Neural cell (in vitro differentiated cells): ENCODE results near the gene FRY. TPM values are rescaled to one million over a fixed set of nuclear protein-coding genes. Genes with fewer than 3 reads are reported as not detected.

ENCODE experiments used
- H2AFZ ChIP-seq: fragments of 200-600, 300-800 bp; sonication (generic), shearing (Covaris generic); 2 replicates; pipeline ENCODE4 v1.6.0; 2014; ENCODE audit warnings: low read depth, mild to moderate bottlenecking, antibody characterized with exemption, low read length, moderate library complexity
- H3F3A ChIP-seq: fragments of 200-600 bp; shearing (Covaris generic); 2 replicates; pipeline ENCODE4 v1.6.1; 2016; ENCODE audit warnings: mild to moderate bottlenecking, moderate library complexity, mixed read lengths, antibody characterized with exemption, low read length; ENCODE audit not compliant: insufficient read depth, poor library complexity, severe bottlenecking
- H3K27ac ChIP-seq: fragments of 200-600, 300-800 bp; sonication (generic), shearing (Covaris generic); 2 replicates; pipeline ENCODE4 v1.5.1; 2014; ENCODE audit warnings: mild to moderate bottlenecking, low read length, moderate library complexity
- H3K27me3 ChIP-seq: fragments of 300-800, 200-600 bp; sonication (generic), shearing (Covaris generic); 2 replicates; pipeline ENCODE4 v1.6.0; 2014; ENCODE audit warnings: mild to moderate bottlenecking, low read depth, low read length, moderate library complexity; ENCODE audit not compliant: insufficient read depth
- H3K36me3 ChIP-seq: fragments of 300-800, 200-600 bp; sonication (generic), shearing (Covaris generic); 2 replicates; pipeline ENCODE4 v1.5.1; 2014; ENCODE audit warnings: mild to moderate bottlenecking, antibody characterized with exemption, low read length, moderate library complexity; ENCODE audit not compliant: insufficient read depth
- H3K4me2 ChIP-seq: fragments of 300-800, 200-600 bp; sonication (generic), shearing (Covaris generic); 2 replicates; pipeline ENCODE4 v1.6.0; 2014; ENCODE audit warnings: mild to moderate bottlenecking, low read length
- H3K4me3 ChIP-seq: fragments of 300-800, 200-600 bp; sonication (generic), shearing (Covaris generic); 2 replicates; pipeline ENCODE4 v1.5.1; 2014; ENCODE audit warnings: mild to moderate bottlenecking, low read length, moderate library complexity
- H3K79me2 ChIP-seq: fragments of 200-600 bp; shearing (Covaris generic); replicated peaks from 2 replicates; pipeline ENCODE4 v1.6.0; 2014; ENCODE audit warnings: mild to moderate bottlenecking, low read length, moderate library complexity; ENCODE audit not compliant: insufficient read depth
- H3K9ac ChIP-seq: fragments of 300-800, 200-600 bp; sonication (generic), shearing (Covaris generic); 2 replicates; pipeline ENCODE4 v1.6.1; 2016; ENCODE audit warnings: mild to moderate bottlenecking, low read length, mixed read lengths
- H3K9me2 ChIP-seq: fragments of 200-600 bp; shearing (Covaris generic); 2 replicates; pipeline ENCODE4 v1.6.1; 2016; ENCODE audit warnings: mild to moderate bottlenecking, low read length, mixed read lengths; ENCODE audit not compliant: insufficient read depth
- H3K9me3 ChIP-seq: fragments of 200-600, 300-800 bp; sonication (generic), shearing (Covaris generic); 2 replicates; pipeline ENCODE4 v1.6.1; 2016; ENCODE audit warnings: mild to moderate bottlenecking, mixed run types, low read length, moderate library complexity, mixed read lengths
- H4K20me1 ChIP-seq: fragments of 200-600 bp; shearing (Covaris generic); 2 replicates; pipeline ENCODE4 v1.6.1; 2016; ENCODE audit warnings: mild to moderate bottlenecking, mixed run types; ENCODE audit not compliant: insufficient read depth
- EP300 ChIP-seq: fragments of 450-650 bp; conservative IDR thresholded peaks from 2 replicates; pipeline ENCODE4 v1.6.1; 2014; ENCODE audit warnings: antibody characterized with exemption, mild to moderate bottlenecking, moderate library complexity; ENCODE audit not compliant: poor library complexity, severe bottlenecking
- EZH2 ChIP-seq: fragments of 200-600, 300-800 bp; shearing (Covaris generic), sonication (generic); IDR thresholded peaks from 2 replicates; pipeline ENCODE4 v1.6.1; 2014; ENCODE audit warnings: antibody characterized with exemption, low read length, borderline replicate concordance, mild to moderate bottlenecking; ENCODE audit not compliant: insufficient read depth, poor library complexity, severe bottlenecking
- MXI1 ChIP-seq: fragments of 450-650 bp; conservative IDR thresholded peaks from 2 replicates; pipeline ENCODE4 v1.6.1; 2014; ENCODE audit warnings: antibody characterized with exemption, mild to moderate bottlenecking; ENCODE audit not compliant: poor library complexity, severe bottlenecking
- POLR2AphosphoS5 ChIP-seq: IDR thresholded peaks from 2 replicates; pipeline ENCODE4 v1.6.1; 2012
- RAD21 ChIP-seq: fragments of 450-650 bp; conservative IDR thresholded peaks from 2 replicates; pipeline ENCODE4 v1.6.1; 2014; ENCODE audit warnings: antibody characterized with exemption, mild to moderate bottlenecking, moderate library complexity
- SMC3 ChIP-seq: fragments of 450-650 bp; conservative IDR thresholded peaks from 2 replicates; pipeline ENCODE4 v1.6.1; 2014; ENCODE audit warnings: antibody characterized with exemption, mild to moderate bottlenecking, moderate library complexity; ENCODE audit not compliant: poor library complexity
- TAF1 ChIP-seq: IDR thresholded peaks from 2 replicates; pipeline ENCODE4 v1.6.1; 2012; ENCODE audit warnings: low read depth
- polyA plus RNA-seq: library from polyadenylated mRNA; depleted of rRNA; stranded (reverse); fragments of >200 nt; gene quantifications from 2 replicates; pipeline ENCODE4 v1.2.3, GENCODE V29; 2014
- TF ChIP-seq, protein P1 (sequence below): fragments of 450-650 bp; IDR thresholded peaks from 2 replicates; pipeline ENCODE4 v1.5.1; 2014; ENCODE audit warnings: antibody characterized with exemption, mild to moderate bottlenecking, moderate library complexity; ENCODE audit not compliant: poor library complexity, severe bottlenecking
- TF ChIP-seq, protein P2 (sequence below): IDR thresholded peaks from 2 replicates; pipeline ENCODE4 v1.6.1; 2012; ENCODE audit warnings: borderline replicate concordance

Gene FRY
- polyA plus RNA-seq, 1 donor from 2014 or later = 49.3 TPM

DNA sequence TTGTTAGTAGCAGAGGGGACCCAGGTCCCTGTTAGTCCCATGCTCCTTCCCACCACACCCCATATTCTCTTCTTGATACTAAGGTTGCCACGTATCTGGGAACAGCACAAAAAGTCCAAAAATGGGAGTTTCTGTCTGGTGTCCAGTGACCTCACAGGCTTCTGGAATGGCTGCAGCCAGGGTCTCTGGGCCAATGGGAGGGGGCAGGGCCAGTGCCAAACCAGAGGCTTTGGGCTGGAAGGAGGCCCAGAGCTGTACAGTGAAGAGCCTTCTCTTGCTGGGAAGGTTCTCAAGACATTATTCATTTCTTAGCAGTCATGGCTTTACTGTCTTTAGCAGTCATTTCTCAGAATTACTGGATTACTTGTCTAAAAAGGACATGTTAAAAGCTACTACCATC, 119.2 kb downstream of the FRY start:
- Histone ChIP-seq H3K9me2 (no peaks in the 10 kb centered on the region), H3K9me3 (no peaks in the 10 kb centered on the region), H3K9ac (no peak overlapping the region), H3K27me3 (no peaks in the 10 kb centered on the region), H3K79me2 (no peaks in the 10 kb centered on the region), H2AFZ (no peak overlapping the region), H3K36me3 (peaks cover 15% of the 10 kb centered on the region), H3K27ac (no peak overlapping the region), H3F3A (no peaks in the 10 kb centered on the region), H3K4me3 (no peak overlapping the region), H4K20me1 (no peaks in the 10 kb centered on the region), H3K4me2 (no peak overlapping the region)
- TF ChIP-seq EZH2 (no peak), MXI1 (no peak), SMC3 (no peak), RAD21 (no peak), TAF1 (no peak), EP300 (no peak), POLR2AphosphoS5 (no peak)
- TF ChIP-seq, protein P1, sequence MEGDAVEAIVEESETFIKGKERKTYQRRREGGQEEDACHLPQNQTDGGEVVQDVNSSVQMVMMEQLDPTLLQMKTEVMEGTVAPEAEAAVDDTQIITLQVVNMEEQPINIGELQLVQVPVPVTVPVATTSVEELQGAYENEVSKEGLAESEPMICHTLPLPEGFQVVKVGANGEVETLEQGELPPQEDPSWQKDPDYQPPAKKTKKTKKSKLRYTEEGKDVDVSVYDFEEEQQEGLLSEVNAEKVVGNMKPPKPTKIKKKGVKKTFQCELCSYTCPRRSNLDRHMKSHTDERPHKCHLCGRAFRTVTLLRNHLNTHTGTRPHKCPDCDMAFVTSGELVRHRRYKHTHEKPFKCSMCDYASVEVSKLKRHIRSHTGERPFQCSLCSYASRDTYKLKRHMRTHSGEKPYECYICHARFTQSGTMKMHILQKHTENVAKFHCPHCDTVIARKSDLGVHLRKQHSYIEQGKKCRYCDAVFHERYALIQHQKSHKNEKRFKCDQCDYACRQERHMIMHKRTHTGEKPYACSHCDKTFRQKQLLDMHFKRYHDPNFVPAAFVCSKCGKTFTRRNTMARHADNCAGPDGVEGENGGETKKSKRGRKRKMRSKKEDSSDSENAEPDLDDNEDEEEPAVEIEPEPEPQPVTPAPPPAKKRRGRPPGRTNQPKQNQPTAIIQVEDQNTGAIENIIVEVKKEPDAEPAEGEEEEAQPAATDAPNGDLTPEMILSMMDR = no peak
- TF ChIP-seq, protein P2, sequence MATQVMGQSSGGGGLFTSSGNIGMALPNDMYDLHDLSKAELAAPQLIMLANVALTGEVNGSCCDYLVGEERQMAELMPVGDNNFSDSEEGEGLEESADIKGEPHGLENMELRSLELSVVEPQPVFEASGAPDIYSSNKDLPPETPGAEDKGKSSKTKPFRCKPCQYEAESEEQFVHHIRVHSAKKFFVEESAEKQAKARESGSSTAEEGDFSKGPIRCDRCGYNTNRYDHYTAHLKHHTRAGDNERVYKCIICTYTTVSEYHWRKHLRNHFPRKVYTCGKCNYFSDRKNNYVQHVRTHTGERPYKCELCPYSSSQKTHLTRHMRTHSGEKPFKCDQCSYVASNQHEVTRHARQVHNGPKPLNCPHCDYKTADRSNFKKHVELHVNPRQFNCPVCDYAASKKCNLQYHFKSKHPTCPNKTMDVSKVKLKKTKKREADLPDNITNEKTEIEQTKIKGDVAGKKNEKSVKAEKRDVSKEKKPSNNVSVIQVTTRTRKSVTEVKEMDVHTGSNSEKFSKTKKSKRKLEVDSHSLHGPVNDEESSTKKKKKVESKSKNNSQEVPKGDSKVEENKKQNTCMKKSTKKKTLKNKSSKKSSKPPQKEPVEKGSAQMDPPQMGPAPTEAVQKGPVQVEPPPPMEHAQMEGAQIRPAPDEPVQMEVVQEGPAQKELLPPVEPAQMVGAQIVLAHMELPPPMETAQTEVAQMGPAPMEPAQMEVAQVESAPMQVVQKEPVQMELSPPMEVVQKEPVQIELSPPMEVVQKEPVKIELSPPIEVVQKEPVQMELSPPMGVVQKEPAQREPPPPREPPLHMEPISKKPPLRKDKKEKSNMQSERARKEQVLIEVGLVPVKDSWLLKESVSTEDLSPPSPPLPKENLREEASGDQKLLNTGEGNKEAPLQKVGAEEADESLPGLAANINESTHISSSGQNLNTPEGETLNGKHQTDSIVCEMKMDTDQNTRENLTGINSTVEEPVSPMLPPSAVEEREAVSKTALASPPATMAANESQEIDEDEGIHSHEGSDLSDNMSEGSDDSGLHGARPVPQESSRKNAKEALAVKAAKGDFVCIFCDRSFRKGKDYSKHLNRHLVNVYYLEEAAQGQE = no peak

DNA sequence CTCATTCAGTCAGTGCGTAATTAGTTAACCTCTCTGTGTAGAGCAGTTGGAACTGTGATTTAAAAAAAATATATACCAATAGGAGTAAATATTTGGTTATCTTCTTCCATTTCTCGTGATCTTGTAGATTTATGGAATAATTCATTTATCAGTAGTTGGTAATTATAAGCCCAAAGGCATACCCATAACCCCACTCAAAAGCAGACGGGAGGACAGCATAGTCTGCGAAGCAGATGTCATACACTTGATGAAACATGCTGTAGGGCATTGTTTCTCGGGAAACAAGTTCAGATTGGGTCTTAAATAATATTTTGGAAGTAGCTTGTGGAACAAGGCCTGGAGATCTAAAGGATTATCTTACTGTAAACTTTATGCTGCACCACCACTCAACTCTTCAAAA, 119.7 kb downstream of the FRY start:
- Histone ChIP-seq H2AFZ (no peak overlapping the region), H3K9me3 (no peaks in the 10 kb centered on the region), H3K9ac (no peak overlapping the region), H3K4me2 (no peak overlapping the region), H3K4me3 (no peak overlapping the region), H3K79me2 (no peaks in the 10 kb centered on the region), H3K27me3 (no peaks in the 10 kb centered on the region), H3F3A (no peaks in the 10 kb centered on the region), H3K9me2 (no peaks in the 10 kb centered on the region), H3K36me3 (peaks cover 15% of the 10 kb centered on the region), H3K27ac (no peak overlapping the region), H4K20me1 (no peaks in the 10 kb centered on the region)
- TF ChIP-seq TAF1 (no peak), EZH2 (no peak), SMC3 (no peak), MXI1 (no peak), RAD21 (no peak)
- TF ChIP-seq, protein P1 = no peak
- TF ChIP-seq, protein P2 = no peak
